Suppressor macrophage (primary cell): ENCODE results near the gene TNFRSF6B.
A peak's percentile ranks its signal among the peaks of the same experiment; 100 is the strongest.

ENCODE experiments used
- DNase-seq, 4 experiments: peaks; one replicate each; pipeline ENCODE4 v3.0.0-alpha.2; 2020 to 2022

TNFRSF6B gene

DNA sequence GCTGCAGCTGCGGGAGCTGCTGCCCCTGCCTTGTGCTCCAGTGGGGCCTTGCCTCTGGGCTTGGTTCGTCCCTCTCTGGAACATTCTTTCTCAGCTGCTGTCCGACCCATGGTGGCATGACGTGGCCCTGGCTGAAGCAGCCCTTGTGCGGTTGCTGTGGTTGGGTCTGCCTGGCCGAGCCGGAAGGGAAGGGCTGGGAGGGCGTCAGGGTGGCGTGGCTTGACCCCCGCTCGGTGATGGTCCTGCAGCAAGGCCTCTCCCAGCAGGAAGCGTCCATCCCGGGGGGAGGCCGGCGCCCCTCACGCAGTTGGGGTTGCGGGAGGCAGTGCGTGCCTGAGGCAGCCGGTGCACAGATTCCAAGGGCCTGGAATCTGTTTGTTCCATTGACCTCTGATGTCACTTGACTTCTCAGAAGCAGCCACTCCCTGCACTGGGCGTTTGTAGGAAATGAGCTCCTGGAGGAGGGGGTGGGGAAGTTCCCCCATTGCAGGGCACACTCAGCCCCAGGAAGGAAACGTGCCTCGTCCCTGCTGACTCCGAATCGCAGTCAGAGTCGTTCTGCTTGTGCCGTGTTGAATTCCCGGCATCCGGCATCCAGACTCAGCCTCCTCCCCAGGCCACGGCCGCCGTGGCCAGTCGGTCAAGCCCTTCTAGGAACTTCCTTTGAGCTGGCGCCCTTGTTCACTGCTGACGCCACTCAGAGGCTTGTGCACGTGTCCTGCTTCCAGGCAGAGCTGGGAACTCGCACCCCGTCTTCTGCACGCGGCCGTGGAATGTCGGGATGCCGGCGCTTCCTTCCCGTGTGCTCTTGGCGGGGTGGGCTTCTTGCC lies 9.7 kb upstream of the TNFRSF6B start:
- DNase-seq, result peak; percentile 90 to 95 (median 92)

DNA sequence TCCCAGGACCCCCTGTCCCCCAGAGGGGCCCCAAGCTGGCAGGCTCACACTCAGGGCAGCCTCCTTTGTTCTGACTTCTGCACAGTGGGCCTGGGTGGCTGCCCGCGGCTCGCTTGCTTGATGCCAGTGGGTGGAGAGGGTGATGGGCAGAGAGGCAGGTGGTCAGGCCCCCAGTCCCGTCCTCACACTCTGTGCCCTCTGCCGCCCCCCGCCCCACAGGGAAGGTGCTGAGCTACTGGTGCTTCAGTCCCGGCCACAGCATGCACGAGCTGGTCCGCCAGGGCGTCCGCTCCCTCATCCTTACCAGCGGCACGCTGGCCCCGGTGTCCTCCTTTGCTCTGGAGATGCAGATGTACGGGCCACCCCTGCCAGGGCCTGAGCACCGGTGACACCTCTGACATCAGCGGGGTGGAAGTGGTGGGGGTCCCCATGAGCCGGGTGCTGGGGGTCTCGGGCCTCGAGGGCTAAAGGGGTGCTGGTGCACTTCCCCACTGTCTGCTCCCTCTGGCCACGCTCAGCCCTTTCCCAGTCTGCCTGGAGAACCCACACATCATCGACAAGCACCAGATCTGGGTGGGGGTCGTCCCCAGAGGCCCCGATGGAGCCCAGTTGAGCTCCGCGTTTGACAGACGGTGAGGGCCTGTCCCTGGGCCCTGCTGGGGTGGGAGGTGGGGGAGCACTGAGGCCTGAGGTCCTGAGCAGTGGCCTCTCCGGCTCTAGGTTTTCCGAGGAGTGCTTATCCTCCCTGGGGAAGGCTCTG lies 8.9 kb upstream of the TNFRSF6B start:
- DNase-seq, result no peak

DNA sequence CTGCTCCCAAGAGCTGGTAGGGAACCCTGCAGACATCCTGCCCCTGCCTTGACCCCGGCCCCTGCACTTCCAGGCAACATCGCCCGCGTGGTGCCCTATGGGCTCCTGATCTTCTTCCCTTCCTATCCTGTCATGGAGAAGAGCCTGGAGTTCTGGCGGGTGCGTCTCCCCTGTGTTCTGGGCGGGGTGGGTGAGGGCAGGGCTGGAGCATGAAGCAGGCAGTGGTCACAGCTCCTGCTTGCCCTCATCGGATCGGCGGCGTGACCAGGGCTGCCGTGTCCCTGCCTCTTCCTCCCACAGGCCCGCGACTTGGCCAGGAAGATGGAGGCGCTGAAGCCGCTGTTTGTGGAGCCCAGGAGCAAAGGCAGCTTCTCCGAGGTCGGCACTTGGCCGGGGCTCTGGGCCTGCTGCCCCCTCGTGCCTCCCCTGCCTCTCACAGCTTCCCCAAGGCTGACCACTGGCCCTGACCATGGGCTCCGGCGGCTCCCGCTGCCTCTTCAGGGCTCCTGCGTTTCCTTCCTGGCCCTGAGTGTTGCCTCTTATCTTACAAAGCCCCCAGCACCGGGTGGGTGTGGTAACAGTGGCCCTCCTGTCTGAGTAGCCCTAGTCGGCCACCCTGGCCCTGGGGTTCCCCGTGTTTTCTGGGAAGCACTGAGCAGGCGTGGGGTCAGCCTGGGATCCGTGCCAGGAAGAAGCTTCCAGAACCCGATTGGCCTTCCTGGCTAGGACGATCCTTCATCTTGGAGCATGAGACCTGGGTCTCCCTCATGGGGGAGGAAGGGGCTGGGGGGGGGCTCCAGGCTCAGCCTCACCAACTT lies 8.0 kb upstream of the TNFRSF6B start:
- no peak for DNase-seq

DNA sequence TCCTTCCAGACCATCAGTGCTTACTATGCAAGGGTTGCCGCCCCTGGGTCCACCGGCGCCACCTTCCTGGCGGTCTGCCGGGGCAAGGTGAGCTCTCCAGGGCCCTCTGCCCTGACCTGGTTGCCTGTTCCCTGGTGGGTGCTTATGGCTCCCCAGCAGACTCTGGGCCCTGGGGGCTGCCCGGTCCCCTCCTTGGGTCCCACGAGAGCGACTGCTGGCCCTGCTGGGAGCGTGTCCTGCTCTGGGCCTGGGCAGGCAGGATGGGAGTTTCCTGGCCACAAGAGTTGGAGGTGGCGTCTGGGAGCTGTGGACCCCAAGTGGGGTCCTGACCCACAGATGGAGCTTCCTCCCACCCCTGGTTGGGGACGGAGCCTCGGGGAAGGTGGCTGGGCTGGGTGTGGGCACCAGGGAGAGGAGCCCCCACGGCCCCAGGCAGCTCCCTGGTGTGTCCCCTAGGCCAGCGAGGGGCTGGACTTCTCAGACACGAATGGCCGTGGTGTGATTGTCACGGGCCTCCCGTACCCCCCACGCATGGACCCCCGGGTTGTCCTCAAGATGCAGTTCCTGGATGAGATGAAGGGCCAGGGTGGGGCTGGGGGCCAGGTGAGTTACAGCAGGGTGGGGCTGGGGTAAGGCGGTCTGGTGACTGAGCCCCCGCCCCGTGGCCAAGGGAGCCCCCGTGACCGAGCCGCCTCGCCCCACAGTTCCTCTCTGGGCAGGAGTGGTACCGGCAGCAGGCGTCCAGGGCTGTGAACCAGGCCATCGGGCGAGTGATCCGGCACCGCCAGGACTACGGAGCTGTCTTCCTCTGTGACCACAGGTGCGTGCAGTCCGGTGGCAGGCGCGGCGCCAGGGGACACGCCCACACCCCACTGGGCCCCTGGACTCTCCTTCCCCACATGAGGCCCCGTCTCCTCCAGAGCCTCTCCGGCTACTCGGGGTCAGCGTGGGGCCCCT lies 7.1 kb upstream of the TNFRSF6B start:
- DNase-seq, result no peak

DNA sequence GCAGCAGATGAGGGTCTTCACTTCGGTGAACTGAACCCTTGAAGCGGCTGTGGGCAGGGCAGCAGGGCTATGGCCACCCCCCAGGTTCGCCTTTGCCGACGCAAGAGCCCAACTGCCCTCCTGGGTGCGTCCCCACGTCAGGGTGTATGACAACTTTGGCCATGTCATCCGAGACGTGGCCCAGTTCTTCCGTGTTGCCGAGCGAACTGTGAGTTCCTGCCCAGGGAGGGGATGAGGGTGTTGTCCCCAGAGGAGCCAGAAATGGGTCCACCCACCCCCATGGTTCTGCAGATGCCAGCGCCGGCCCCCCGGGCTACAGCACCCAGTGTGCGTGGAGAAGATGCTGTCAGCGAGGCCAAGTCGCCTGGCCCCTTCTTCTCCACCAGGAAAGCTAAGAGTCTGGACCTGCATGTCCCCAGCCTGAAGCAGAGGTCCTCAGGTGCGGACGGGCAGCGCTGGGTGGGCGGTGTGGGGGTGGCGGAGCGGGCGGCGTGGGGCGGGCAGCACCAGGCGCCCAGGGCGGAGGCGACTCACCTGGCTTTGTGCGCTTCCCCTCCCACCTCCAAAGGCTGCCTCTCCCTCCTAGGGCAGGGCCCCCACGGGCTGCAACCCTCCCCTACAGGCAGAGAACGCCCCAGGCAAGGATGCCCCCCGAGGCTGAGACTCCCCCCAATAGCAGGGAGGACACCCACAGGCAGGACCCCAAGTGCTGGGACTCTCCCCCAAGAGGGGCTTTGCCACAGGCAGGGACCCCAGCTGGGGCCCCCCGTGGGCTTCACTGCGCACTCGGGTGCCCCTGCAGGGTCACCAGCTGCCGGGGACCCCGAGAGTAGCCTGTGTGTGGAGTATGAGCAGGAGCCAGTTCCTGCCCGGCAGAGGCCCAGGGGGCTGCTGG lies 6.2 kb upstream of the TNFRSF6B start:
- DNase-seq, result no peak

DNA sequence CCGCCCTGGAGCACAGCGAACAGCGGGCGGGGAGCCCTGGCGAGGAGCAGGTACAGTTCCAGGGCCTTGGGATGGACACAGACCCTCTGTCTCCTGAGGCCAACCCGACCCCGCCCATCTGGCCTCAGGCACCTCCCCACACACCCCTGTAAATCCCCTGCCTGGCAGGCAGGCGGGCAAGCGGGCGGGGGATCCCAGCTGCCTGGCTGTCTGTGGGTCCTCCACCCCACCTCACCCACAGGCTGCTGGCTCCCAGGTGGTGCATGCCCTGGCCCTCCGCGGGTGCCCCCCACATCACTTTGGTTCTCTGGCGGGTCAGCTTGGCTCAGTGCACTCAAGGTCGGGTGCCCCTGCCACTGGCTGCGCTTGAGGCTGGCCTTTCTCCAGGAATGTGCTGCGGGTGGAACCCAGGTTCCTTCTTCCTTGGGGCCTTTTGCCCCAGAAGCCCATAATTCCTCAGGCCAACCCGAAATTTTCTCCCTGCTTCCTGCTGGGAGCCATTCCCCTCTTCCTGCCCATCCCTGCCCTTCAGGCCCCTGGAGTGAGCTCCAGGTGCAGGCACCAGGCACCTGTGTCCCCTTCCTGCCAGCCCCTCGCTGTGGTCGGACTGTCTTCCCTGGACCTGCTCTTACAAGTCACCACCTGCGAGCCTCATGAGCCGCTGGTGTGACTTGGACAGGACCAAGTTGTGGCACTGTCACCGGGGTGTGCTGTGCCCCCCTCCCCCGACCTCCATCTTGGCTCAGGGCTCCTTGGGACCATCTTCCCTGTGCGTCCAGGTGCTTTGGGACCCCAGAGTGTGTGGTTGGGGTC lies 5.3 kb upstream of the TNFRSF6B start:
- DNase-seq, result no peak

DNA sequence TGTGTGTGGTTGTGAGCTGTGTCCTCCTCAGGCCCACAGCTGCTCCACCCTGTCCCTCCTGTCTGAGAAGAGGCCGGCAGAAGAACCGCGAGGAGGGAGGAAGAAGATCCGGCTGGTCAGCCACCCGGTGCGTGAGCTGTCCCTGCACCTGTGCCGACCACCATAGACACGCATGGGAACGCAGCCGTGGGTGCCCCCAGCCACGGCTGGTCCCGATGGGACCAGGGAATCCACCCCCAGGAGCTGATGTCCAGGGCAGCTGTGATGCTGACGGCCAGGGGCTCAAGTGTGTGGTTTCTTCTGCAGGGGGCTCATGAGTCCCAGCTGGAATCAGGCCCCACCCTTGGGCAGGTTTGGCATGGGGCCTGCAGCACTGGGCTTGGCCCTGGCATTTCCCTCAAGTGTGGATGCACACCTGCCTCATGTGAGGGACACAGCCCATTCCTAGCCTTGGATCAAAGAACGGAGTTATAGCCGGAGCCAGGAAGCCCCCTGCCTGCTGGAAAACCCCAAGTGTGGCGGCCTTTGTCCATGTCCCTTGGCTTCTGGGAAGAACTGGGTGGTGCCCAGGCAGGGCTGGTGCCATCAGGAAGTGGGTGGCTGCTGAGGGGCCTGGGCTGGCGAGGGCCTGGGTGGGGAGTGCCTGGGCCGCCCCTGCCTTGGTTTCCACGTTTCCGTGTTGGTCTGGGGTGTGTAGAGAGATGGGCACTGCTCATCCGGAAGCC lies 4.6 kb upstream of the TNFRSF6B start:
- no peak for DNase-seq

DNA sequence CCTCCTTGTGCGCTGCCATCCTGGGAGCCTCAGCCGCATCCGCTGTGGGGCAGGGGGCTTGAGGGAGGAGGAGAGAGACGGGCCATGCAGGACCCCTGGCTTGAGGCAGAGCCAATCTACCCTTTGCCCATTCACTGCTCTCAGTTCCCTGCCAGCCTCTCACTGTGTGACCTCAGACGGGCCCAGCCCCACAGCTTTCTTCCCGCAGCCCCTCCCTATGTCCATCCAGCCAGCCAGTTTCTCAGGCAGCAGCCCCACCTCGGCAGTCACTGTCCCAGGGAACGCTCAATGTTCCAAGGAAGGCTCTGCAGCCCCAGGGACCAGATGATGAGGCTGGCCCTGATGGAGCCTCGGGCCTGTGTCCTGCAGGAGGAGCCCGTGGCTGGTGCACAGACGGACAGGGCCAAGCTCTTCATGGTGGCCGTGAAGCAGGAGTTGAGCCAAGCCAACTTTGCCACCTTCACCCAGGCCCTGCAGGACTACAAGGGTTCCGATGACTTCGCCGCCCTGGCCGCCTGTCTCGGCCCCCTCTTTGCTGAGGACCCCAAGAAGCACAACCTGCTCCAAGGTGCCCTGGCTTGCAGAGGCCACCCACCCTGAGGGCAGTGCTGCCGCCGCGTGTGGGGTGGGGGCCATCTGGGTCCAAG lies 3.9 kb upstream of the TNFRSF6B start:
- no peak for DNase-seq

DNA sequence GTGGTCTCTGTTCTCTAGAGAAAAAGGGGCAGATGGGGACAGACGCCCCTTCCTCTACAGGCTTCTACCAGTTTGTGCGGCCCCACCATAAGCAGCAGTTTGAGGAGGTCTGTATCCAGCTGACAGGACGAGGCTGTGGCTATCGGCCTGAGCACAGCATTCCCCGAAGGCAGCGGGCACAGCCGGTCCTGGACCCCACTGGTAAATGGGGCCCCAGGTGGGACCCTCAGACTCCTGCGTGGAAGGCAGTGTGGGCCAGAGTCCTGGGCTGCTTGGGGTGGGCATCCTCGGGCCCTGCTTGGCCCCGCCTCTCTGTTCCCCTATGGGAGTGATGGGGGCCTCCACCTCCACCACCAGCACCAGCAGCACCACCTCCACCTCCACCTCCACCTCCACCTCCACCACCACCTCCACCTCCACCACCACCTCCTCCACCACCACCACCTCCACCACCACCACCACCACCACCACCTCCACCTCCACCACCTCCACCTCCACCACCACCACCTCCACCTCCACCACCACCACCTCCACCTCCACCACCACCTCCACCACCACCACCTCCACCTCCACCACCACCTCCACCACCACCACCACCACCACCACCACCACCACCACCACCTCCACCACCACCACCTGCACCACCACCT lies 3.2 kb upstream of the TNFRSF6B start:
- DNase-seq, result no peak

DNA sequence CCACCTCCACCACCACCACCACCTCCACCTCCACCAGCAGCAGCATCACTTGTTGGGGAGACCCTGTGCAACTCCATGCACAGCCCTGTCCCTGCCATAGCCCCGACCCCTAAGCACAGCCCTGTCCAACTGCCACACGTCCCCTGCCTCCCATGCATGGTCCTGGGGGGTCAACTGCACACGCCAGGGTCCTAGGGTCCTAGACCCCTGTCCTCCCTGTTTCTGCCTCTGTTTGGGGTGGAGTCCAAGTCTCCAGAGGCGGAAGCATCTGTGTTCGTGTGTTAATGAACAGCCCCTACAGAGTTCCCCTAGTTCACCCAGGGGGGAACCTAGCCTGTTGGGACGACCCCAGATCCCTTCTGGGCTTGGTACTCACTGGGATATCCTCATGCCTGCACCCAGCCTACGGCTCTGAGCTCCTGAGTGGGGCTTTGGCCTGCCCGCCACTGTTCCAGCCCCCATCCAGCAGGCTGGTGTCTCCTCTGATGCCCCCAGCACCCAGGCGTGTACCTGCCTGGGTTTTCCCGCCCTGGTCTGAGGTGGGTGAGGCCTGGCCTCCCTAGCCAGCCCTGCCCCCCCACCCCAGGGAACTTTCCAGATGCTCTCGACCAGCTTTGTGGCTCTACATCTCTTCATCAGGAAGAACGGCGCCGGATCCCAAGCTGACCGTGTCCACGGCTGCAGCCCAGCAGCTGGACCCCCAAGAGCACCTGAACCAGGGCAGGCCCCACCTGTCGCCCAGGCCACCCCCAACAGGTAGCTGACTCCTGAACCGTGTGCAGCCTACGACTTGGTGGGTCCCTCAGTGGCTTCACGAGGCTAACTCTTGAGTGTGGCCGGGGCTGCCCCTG lies 2.5 kb upstream of the TNFRSF6B start:
- DNase-seq, result no peak

DNA sequence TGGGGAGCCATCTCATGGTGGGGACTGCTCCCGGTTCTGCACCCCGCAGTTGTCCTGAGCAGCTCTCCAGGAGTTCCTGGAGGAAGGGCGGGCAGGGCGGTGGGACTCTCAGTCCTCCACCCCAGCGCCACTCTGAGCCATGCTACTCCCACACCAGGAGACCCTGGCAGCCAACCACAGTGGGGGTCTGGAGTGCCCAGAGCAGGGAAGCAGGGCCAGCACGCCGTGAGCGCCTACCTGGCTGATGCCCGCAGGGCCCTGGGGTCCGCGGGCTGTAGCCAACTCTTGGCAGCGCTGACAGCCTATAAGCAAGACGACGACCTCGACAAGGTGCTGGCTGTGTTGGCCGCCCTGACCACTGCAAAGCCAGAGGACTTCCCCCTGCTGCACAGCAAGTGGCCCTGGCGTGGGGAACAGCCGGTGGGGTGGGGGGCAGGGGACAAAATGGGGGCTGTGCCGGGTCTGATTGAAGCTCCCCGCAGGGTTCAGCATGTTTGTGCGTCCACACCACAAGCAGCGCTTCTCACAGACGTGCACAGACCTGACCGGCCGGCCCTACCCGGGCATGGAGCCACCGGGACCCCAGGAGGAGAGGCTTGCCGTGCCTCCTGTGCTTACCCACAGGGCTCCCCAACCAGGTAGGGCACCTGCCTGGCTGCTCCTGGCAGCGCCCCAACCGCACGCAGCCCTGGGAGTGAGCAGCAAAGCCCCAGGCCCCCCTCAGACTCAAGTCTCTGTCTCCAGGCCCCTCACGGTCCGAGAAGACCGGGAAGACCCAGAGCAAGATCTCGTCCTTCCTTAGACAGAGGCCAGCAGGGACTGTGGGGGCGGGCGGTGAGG lies 1.6 kb upstream of the TNFRSF6B start:
- no peak for DNase-seq

DNA sequence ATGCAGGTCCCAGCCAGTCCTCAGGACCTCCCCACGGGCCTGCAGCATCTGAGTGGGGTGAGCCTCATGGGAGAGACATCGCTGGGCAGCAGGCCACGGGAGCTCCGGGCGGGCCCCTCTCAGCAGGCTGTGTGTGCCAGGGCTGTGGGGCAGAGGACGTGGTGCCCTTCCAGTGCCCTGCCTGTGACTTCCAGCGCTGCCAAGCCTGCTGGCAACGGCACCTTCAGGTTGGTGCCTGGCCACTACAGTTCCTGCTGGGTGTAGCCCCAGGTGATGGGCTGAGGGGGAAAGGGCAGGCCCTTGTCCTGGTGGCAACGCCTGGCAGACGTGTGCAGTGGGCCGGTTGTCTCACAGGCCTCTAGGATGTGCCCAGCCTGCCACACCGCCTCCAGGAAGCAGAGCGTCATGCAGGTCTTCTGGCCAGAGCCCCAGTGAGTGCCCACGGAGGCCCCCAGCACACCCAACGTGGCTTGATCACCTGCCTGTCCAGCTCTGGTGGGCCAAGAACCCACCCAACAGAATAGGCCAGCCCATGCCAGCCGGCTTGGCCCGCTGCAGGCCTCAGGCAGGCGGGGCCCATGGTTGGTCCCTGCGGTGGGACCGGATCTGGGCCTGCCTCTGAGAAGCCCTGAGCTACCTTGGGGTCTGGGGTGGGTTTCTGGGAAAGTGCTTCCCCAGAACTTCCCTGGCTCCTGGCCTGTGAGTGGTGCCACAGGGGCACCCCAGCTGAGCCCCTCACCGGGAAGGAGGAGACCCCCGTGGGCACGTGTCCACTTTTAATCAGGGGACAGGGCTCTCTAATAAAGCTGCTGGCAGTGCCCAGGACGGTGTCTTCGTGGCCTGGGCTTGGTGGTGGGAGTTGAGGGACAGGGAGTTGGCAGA lies 787 bp upstream of the TNFRSF6B start:
- DNase-seq, result no peak

DNA sequence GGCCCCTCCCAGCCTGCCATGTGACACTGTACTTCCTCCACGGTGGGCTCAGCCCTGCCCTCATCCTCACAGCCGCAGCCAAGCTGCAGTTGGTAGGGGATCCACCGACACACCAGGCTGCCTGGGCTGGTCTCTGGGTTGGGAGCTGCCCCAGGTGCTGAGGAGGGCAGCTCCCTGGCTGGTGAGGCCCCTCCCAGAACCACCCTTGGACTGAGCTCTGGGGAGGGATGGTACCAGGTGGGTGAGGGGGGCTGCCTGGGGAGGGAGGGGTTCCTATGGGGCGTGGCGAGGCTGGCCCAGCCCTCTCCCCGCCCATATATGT lies 185 bp upstream of the TNFRSF6B start:
- DNase-seq, result peak in 3 of 4 experiments; percentile 32 to 46 (median 35)

DNA sequence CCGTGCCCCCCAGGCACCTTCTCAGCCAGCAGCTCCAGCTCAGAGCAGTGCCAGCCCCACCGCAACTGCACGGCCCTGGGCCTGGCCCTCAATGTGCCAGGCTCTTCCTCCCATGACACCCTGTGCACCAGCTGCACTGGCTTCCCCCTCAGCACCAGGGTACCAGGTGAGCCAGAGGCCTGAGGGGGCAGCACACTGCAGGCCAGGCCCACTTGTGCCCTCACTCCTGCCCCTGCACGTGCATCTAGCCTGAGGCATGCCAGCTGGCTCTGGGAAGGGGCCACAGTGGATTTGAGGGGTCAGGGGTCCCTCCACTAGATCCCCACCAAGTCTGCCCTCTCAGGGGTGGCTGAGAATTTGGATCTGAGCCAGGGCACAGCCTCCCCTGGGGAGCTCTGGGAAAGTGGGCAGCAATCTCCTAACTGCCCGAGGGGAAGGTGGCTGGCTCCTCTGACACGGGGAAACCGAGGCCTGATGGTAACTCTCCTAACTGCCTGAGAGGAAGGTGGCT lies 960 bp downstream of the TNFRSF6B start:
- DNase-seq, result no peak
